GM23338 (cell line): ENCODE results near the gene SRGAP1. TPM values are rescaled to one million over a fixed set of nuclear protein-coding genes. Genes with fewer than 3 reads are reported as not detected.
A peak's percentile ranks its signal among the peaks of the same experiment; 100 is the strongest.

Source experiments
- ATAC-seq: fragments of 200-7000 bp; cut with Tn5 transposase; 3 replicates; pipeline ENCODE4 v1.9.1; 2020
- DNase-seq: peaks from one replicate; pipeline ENCODE4 v3.0.0-alpha.2; 2015; ENCODE audit warnings: low spot score
- H2AFZ ChIP-seq: fragments of 200-600 bp; sonication (generic); 2 replicates; pipeline ENCODE4 v1.8.0; 2016; ENCODE audit warnings: antibody characterized with exemption, mild to moderate bottlenecking, moderate library complexity
- H3F3A ChIP-seq: fragments of 200-600 bp; sonication (generic); replicated peaks from 2 replicates; pipeline ENCODE4 v1.8.0; 2017; ENCODE audit warnings: antibody characterized with exemption, mixed run types, low read depth
- H3K27ac ChIP-seq: fragments of 200-600 bp; sonication (generic); 2 replicates; pipeline ENCODE4 v1.6.1; 2016; ENCODE audit warnings: low read depth
- H3K27me3 ChIP-seq: fragments of 200-600 bp; sonication (generic); 2 replicates; pipeline ENCODE4 v1.8.0; 2016; ENCODE audit warnings: mild to moderate bottlenecking, mixed run types, moderate library complexity; ENCODE audit not compliant: insufficient read depth
- H3K36me3 ChIP-seq: fragments of 200-600 bp; sonication (generic); 2 replicates; pipeline ENCODE4 v1.8.0; 2016; ENCODE audit warnings: mild to moderate bottlenecking; ENCODE audit not compliant: insufficient read depth
- H3K4me1 ChIP-seq: fragments of 200-600 bp; sonication (generic); 2 replicates; pipeline ENCODE4 v1.8.0; 2016; ENCODE audit warnings: mild to moderate bottlenecking, moderate library complexity; ENCODE audit not compliant: insufficient read depth
- H3K4me2 ChIP-seq: fragments of 200-600 bp; sonication (generic); 2 replicates; pipeline ENCODE4 v1.7.1; 2017; ENCODE audit warnings: mixed run types
- H3K4me3 ChIP-seq: fragments of 200-600 bp; sonication (generic); 2 replicates; pipeline ENCODE4 v1.6.1; 2016; ENCODE audit warnings: mixed run types
- H3K79me2 ChIP-seq: fragments of 200-600 bp; sonication (generic); replicated peaks from 2 replicates; pipeline ENCODE4 v1.8.0; 2017; ENCODE audit warnings: mild to moderate bottlenecking; ENCODE audit not compliant: insufficient read depth
- H3K9me2 ChIP-seq: fragments of 200-600 bp; sonication (generic); 2 replicates; pipeline ENCODE4 v1.8.0; 2017; ENCODE audit not compliant: insufficient read depth
- H4K20me1 ChIP-seq: fragments of 200-600 bp; sonication (generic); replicated peaks from 2 replicates; pipeline ENCODE4 v1.8.0; 2017; ENCODE audit warnings: mild to moderate bottlenecking; ENCODE audit not compliant: insufficient read depth
- H3K27ac Mint-ChIP-seq: 2 replicates; pipeline ENCODE4 v1.8.0; 2020; ENCODE audit warnings: inconsistent platforms, mild to moderate bottlenecking, moderate library complexity, mixed read lengths
- H3K27me3 Mint-ChIP-seq: 3 replicates; pipeline ENCODE4 v1.8.0; 2022; ENCODE audit warnings: low read depth, mild to moderate bottlenecking, moderate library complexity, mixed read lengths, inconsistent platforms; ENCODE audit not compliant: insufficient read depth, poor library complexity
- H3K36me3 Mint-ChIP-seq: 3 replicates; pipeline ENCODE4 v1.8.0; 2021; ENCODE audit warnings: low read depth, mild to moderate bottlenecking, inconsistent platforms, moderate library complexity, mixed read lengths
- H3K4me1 Mint-ChIP-seq: 3 replicates; pipeline ENCODE4 v1.8.0; 2020; ENCODE audit warnings: mild to moderate bottlenecking, inconsistent platforms, mixed read lengths
- H3K4me3 Mint-ChIP-seq: 3 replicates; pipeline ENCODE4 v1.8.0; 2021; ENCODE audit warnings: moderate library complexity, mild to moderate bottlenecking, inconsistent platforms, mixed read lengths
- H3K9me3 Mint-ChIP-seq: 3 replicates; pipeline ENCODE4 v1.8.0; 2020; ENCODE audit warnings: moderate library complexity, mild to moderate bottlenecking, inconsistent platforms, mixed read lengths
- CTCF ChIP-seq, 2 experiments: fragments of 200-600 bp in 1 of 2; sonication (generic) in 1 of 2; conservative IDR thresholded peaks; 2 replicates each; pipeline versions ENCODE4 v1.5.1 to v1.6.1; 2016 to 2017; ENCODE audit warnings: antibody characterized with exemption in 2 of 2, low read depth in 2 of 2, mild to moderate bottlenecking in 2 of 2, moderate library complexity in 1 of 2
- JUNB ChIP-seq: IDR thresholded peaks from one replicate; pipeline ENCODE4 v1.6.1; 2016; ENCODE audit warnings: antibody characterized with exemption; ENCODE audit not compliant: unreplicated experiment
- NANOG ChIP-seq: IDR thresholded peaks from 2 replicates; pipeline ENCODE4 v1.6.1; 2016; ENCODE audit warnings: antibody characterized with exemption, borderline replicate concordance
- POLR2AphosphoS5 ChIP-seq: IDR thresholded peaks from 2 replicates; pipeline ENCODE4 v1.6.1; 2016; ENCODE audit warnings: antibody characterized with exemption, low read depth
- REST ChIP-seq: IDR thresholded peaks from one replicate; pipeline ENCODE4 v1.6.1; 2018; ENCODE audit warnings: antibody characterized with exemption; ENCODE audit not compliant: unreplicated experiment
- STAT1 ChIP-seq: IDR thresholded peaks from one replicate; pipeline ENCODE4 v1.6.1; 2016; ENCODE audit warnings: antibody characterized with exemption; ENCODE audit not compliant: unreplicated experiment
- ZNF114 ChIP-seq: fragments of 250-450 bp; sonication (Bioruptor Pico); IDR thresholded peaks from 2 replicates; pipeline ENCODE4 v1.5.0; 2020; ENCODE audit warnings: mild to moderate bottlenecking, moderate library complexity
- ZNF462 ChIP-seq: fragments of 250-450 bp; sonication (Bioruptor Pico); IDR thresholded peaks from 2 replicates; pipeline ENCODE4 v1.5.0; 2020; ENCODE audit warnings: mild to moderate bottlenecking, moderate library complexity
- polyA plus RNA-seq: library from polyadenylated mRNA; unstranded; fragments of >200 nt; fragmentation: Nextera tagmentation; extraction: Ambion mirVana; gene quantifications from 2 replicates; pipeline ENCODE4 v1.2.1, GENCODE V29; 2016
- total RNA-seq: library from RNA; depleted of rRNA; stranded (reverse); fragments of >200 nt; shearing (Covaris generic); gene quantifications from 2 replicates; pipeline ENCODE4 v1.2.3, GENCODE V29; 2014
- TF ChIP-seq, protein P1 (sequence below): IDR thresholded peaks from 2 replicates; pipeline ENCODE4 v1.6.1; 2016; ENCODE audit warnings: antibody characterized with exemption

Gene SRGAP1
- total and polyA plus RNA-seq, 2 experiments from 2014 or later = 6.1 to 8.1 TPM

DNA sequence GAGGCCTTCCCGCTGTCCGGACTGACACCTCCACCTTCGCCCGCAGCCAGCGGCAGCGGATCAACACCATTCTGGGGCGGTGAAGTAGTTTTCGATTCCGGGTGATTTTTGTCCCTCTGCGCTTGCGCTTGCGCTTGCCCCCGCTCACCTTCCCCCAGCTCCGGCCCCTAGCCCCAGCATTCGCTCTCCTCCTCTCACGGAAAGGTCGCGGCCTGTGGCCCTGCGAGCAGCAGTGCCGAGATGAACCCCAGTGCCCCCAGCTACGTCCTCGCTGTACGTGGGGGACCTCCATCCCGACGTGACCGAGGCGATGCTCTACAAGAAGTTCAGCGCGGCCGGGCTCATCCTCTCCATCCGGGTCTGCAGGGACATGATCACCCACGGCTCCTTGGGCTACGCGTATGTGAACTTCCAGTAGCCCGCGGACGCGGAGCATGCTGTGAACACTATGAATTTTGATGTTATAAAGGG is 22.7 kb upstream of the SRGAP1 start:
- Histone ChIP-seq H3K9me2 (0 out of 2 replicates have a peak, but pooled peaks cover 4% of the 10 kb centered on the region), H3K4me3 (peak overlapping the region; percentile 68), H2AFZ (peak overlapping the region; percentile 98), H3K27me3 (peaks cover 18% of the 10 kb centered on the region; the same call in 1 of the 2 replicates), H4K20me1 (no peaks in the 10 kb centered on the region), H3K4me1 (peaks cover 6% of the 10 kb centered on the region; the same call in 1 of the 2 replicates), H3F3A (no peaks in the 10 kb centered on the region), H3K79me2 (no peaks in the 10 kb centered on the region), H3K36me3 (no peaks in the 10 kb centered on the region), H3K27ac (no peak overlapping the region), H3K4me2 (peak overlapping the region; percentile 80)
- H3K4me3 Mint-ChIP-seq = peak overlapping the region; percentile 79
- no peaks in the 10 kb centered on the region for H3K4me1 Mint-ChIP-seq
- H3K9me3 Mint-ChIP-seq = no peaks in the 10 kb centered on the region; the same call in 1 of the 3 replicates
- H3K36me3 Mint-ChIP-seq = no peaks in the 10 kb centered on the region
- DNase-seq (peak; percentile 66), ATAC-seq (peak; percentile 86)
- TF ChIP-seq CTCF (conservative IDR thresholded peaks at IDR 0.05; ENCODE audit: low read depth in 2 of 2) = no peak
- peak; percentile 45; the same call in 1 of the 2 replicates for TF ChIP-seq POLR2AphosphoS5
- TF ChIP-seq, protein P1, sequence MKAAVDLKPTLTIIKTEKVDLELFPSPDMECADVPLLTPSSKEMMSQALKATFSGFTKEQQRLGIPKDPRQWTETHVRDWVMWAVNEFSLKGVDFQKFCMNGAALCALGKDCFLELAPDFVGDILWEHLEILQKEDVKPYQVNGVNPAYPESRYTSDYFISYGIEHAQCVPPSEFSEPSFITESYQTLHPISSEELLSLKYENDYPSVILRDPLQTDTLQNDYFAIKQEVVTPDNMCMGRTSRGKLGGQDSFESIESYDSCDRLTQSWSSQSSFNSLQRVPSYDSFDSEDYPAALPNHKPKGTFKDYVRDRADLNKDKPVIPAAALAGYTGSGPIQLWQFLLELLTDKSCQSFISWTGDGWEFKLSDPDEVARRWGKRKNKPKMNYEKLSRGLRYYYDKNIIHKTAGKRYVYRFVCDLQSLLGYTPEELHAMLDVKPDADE = no peak
- TF ChIP-seq STAT1 = no peak
- no peak for TF ChIP-seq ZNF114 (CRISPR knock-in tag)
- H3K27ac Mint-ChIP-seq = no peak overlapping the region
- peaks cover 9% of the 10 kb centered on the region for H3K27me3 Mint-ChIP-seq

GRCh38 chr12:63822352-63822751 is 22.1 kb upstream of the SRGAP1 start:
- no peak overlapping the region for H3K27ac ChIP-seq
- no peaks in the 10 kb centered on the region for H3K4me1 Mint-ChIP-seq
- no peaks in the 10 kb centered on the region for H4K20me1 ChIP-seq
- H3K9me2 ChIP-seq = 0 out of 2 replicates have a peak, but pooled peaks cover 4% of the 10 kb centered on the region
- peak overlapping the region; percentile 80 for H3K4me2 ChIP-seq
- peaks cover 9% of the 10 kb centered on the region for H3K27me3 Mint-ChIP-seq
- no peaks in the 10 kb centered on the region for H3K36me3 ChIP-seq
- DNase-seq = no peak
- H3F3A ChIP-seq = no peaks in the 10 kb centered on the region
- H3K4me1 ChIP-seq = peaks cover 6% of the 10 kb centered on the region; the same call in 1 of the 2 replicates
- no peak for ATAC-seq
- no peaks in the 10 kb centered on the region; the same call in 1 of the 3 replicates for H3K9me3 Mint-ChIP-seq
- peak overlapping the region; percentile 79; the same call in 2 of the 3 replicates for H3K4me3 Mint-ChIP-seq
- peak overlapping the region; percentile 98 for H2AFZ ChIP-seq
- no peaks in the 10 kb centered on the region for H3K36me3 Mint-ChIP-seq
- no peak overlapping the region for H3K27ac Mint-ChIP-seq
- no peaks in the 10 kb centered on the region for H3K79me2 ChIP-seq
- peaks cover 18% of the 10 kb centered on the region; the same call in 1 of the 2 replicates for H3K27me3 ChIP-seq
- H3K4me3 ChIP-seq = peak overlapping the region; percentile 68
- TF ChIP-seq REST (no peak), JUNB (no peak), NANOG (no peak), ZNF462 (no peak)
